Transverse colon (tissue), 4 donors: ENCODE data around the gene GALK2. TPM values are rescaled to one million over a fixed set of nuclear protein-coding genes. Genes with fewer than 3 reads are reported as not detected.

Source experiments
- DNase-seq: peaks from one replicate; pipeline ENCODE4 v3.0.0-alpha.2; 2019
- H3K27ac ChIP-seq, 4 donors: fragments of 200-600 bp; sonication (generic); 2 replicates each; pipeline ENCODE4 v1.5.1; 2016 to 2018; ENCODE audit warnings: inconsistent platforms in 4 of 4
- H3K27me3 ChIP-seq: fragments of 200-600 bp; sonication (generic); 2 replicates; pipeline ENCODE4 v1.5.1; 2017; ENCODE audit warnings: inconsistent platforms
- H3K36me3 ChIP-seq, 4 donors: fragments of 200-600 bp; sonication (generic); 2 replicates each; pipeline ENCODE4 v1.5.1; 2017 to 2019; ENCODE audit warnings: inconsistent platforms in 4 of 4
- H3K4me1 ChIP-seq, 4 donors: fragments of 200-600 bp; sonication (generic); 2 replicates each; pipeline ENCODE4 v1.5.1; 2017 to 2020; ENCODE audit warnings: inconsistent platforms in 4 of 4
- H3K4me3 ChIP-seq, 4 donors: fragments of 200-600 bp; sonication (generic); 1 replicate in 1 of 4; 2 replicates in 3 of 4; pipeline versions ENCODE4 v1.5.1 to v1.6.1; 2017 to 2019; ENCODE audit warnings: inconsistent platforms in 4 of 4
- H3K9me3 ChIP-seq, 2 donors: fragments of 200-600 bp; sonication (generic); 2 replicates each; pipeline ENCODE4 v1.5.1; 2017 to 2019; ENCODE audit warnings: inconsistent platforms in 2 of 2
- CTCF ChIP-seq, 5 experiments: fragments of 200-600 bp in 3 of 5; fragments of 450-650 bp in 2 of 5; sonication (generic) in 3 of 5; IDR thresholded peaks; 1 replicate in 2 of 5; 2 replicates in 3 of 5; pipeline ENCODE4 v1.5.1; 2016 to 2017; ENCODE audit warnings: antibody characterized with exemption in 5 of 5, inconsistent platforms in 3 of 5, mild to moderate bottlenecking in 2 of 5, moderate library complexity in 1 of 5
- EP300 ChIP-seq: sonication (generic); formaldehyde crosslinking; IDR thresholded peaks from one replicate; pipeline ENCODE4 v1.6.1; 2017; ENCODE audit warnings: antibody characterized with exemption, low read depth
- POLR2A ChIP-seq: fragments of 450-650 bp; IDR thresholded peaks from one replicate; pipeline ENCODE4 v1.6.1; 2016; ENCODE audit warnings: antibody characterized with exemption, mild to moderate bottlenecking, moderate library complexity
- POLR2AphosphoS5 ChIP-seq, 3 donors: sonication (generic); formaldehyde crosslinking; IDR thresholded peaks; one replicate each; pipeline ENCODE4 v1.6.1; 2016; ENCODE audit warnings: antibody characterized with exemption in 3 of 3
- WGBS, 2 donors: methylation state at CpG; one replicate each; pipeline ENCODE4 v1.1.5; 2018; ENCODE audit warnings: low coverage in 1 of 2; 5-methylcytosine and 5-hydroxymethylcytosine counted together
- in situ Hi-C, 4 donors: fragments of 200-750 bp; cut with MboI; loops; one replicate each; pipeline versions ENCODE4 v1.15.0 to v1.15.1; 2017; ENCODE audit warnings: low sequenced_read_pairs in 3 of 4, low pct_ligation_motif_present in 1 of 4, low pct_unique_long_range_greater_than_20kb in 1 of 4
- intact Hi-C: fragments of 100-400 bp; cut with DNase I; formaldehyde crosslinking; loops from one replicate; pipeline ENCODE4 v1.15.1; 2023; ENCODE audit warnings: low total_unique reads
- total RNA-seq, 4 donors: library from RNA; depleted of rRNA; stranded (reverse); fragments of >200 nt; gene quantifications; one replicate each; pipeline ENCODE4 v1.1.0, GENCODE V29; 2016

The GALK2 gene
- total RNA-seq, 4 donors from 2014 or later, result 5.6 to 42.6 (median 30.7) TPM

GRCh38 chr15:49124371-49124770 is 45.7 kb upstream of the GALK2 start:
- no peak overlapping the region for H3K4me3 ChIP-seq
- in situ Hi-C loops (no loop called here), intact Hi-C loops (no loop called here)
- no peaks in the 10 kb centered on the region for H3K9me3 ChIP-seq
- TF ChIP-seq CTCF (IDR thresholded peaks at IDR 0.05), result no peak
- no peak for TF ChIP-seq POLR2A
- no peak for TF ChIP-seq EP300
- TF ChIP-seq POLR2AphosphoS5 (IDR thresholded peaks at IDR 0.05), result no peak
- H3K27ac ChIP-seq, result no peak overlapping the region
- no peak for DNase-seq
- H3K4me1 ChIP-seq, result no peaks in the 10 kb centered on the region
- 63 to 90% methylated on average over 2 of the region's 2 CpGs for WGBS, 2 donors
- peaks cover 0 to 27% (median 9%) of the 10 kb centered on the region in 4 donors for H3K36me3 ChIP-seq
- H3K27me3 ChIP-seq, result no peaks in the 10 kb centered on the region

GRCh38 chr15:49131403-49131802 is 38.6 kb upstream of the GALK2 start:
- in situ Hi-C loops, result no loop called here
- intact Hi-C loops, result no loop called here
- peaks cover 0 to 85% (median 26%) of the 10 kb centered on the region in 4 donors for H3K36me3 ChIP-seq
- 72 to 92% methylated on average over 2 to 3 of the region's 3 CpGs for WGBS, 2 donors
- H3K4me1 ChIP-seq, result peaks cover 0 to 3% (median 0%) of the 10 kb centered on the region in 4 donors
- no peak for DNase-seq
- TF ChIP-seq CTCF (IDR thresholded peaks at IDR 0.05) (no peak), POLR2AphosphoS5 (IDR thresholded peaks at IDR 0.05) (no peak), POLR2A (no peak), EP300 (no peak)
- H3K9me3 ChIP-seq, result no peaks in the 10 kb centered on the region
- H3K27ac ChIP-seq, result no peak overlapping the region
- no peak overlapping the region for H3K4me3 ChIP-seq
- no peaks in the 10 kb centered on the region for H3K27me3 ChIP-seq

- intact Hi-C loops, result no loop called here
- DNase-seq, result no peak
- no peak for TF ChIP-seq POLR2AphosphoS5 (IDR thresholded peaks at IDR 0.05)
- no peak for TF ChIP-seq POLR2A
- no peak for TF ChIP-seq EP300
- TF ChIP-seq CTCF (IDR thresholded peaks at IDR 0.05), result no peak
- H3K4me3 ChIP-seq, result no peak overlapping the region
- 66 to 69% methylated on average over 5 of the region's 5 CpGs for WGBS, 2 donors
- peaks cover 0 to 3% (median 0%) of the 10 kb centered on the region in 4 donors for H3K4me1 ChIP-seq
- H3K27ac ChIP-seq, result no peak overlapping the region
- in situ Hi-C loops, result no loop called here
- no peaks in the 10 kb centered on the region for H3K9me3 ChIP-seq
- peaks cover 0 to 76% (median 25%) of the 10 kb centered on the region in 4 donors for H3K36me3 ChIP-seq
- no peaks in the 10 kb centered on the region for H3K27me3 ChIP-seq
These were observed 35.2 kb upstream of the GALK2 start for GRCh38 chr15:49134683-49135341.

- WGBS, 2 donors, result 58 to 91% methylated on average over 2 of the region's 2 CpGs
- no peaks in the 10 kb centered on the region for H3K9me3 ChIP-seq
- no peaks in the 10 kb centered on the region for H3K27me3 ChIP-seq
- peaks cover 0 to 77% (median 25%) of the 10 kb centered on the region in 4 donors for H3K36me3 ChIP-seq
- TF ChIP-seq POLR2A (no peak), EP300 (no peak), POLR2AphosphoS5 (IDR thresholded peaks at IDR 0.05) (no peak), CTCF (IDR thresholded peaks at IDR 0.05) (no peak)
- H3K27ac ChIP-seq, result no peak overlapping the region
- in situ Hi-C loops, result no loop called here
- H3K4me1 ChIP-seq, result peaks cover 0 to 3% (median 0%) of the 10 kb centered on the region in 4 donors
- H3K4me3 ChIP-seq, result no peak overlapping the region
- DNase-seq, result no peak
- intact Hi-C loops, result no loop called here
These were observed 34.6 kb upstream of the GALK2 start for GRCh38 chr15:49135342-49135857.
